Measurements from ENCODE around the gene LRP1B. TPM values are rescaled to one million over a fixed set of nuclear protein-coding genes. Genes with fewer than 3 reads are reported as not detected.

The LRP1B gene
- total RNA-seq, 1 experiment from 2014 or later = 0.21 TPM

DNA sequence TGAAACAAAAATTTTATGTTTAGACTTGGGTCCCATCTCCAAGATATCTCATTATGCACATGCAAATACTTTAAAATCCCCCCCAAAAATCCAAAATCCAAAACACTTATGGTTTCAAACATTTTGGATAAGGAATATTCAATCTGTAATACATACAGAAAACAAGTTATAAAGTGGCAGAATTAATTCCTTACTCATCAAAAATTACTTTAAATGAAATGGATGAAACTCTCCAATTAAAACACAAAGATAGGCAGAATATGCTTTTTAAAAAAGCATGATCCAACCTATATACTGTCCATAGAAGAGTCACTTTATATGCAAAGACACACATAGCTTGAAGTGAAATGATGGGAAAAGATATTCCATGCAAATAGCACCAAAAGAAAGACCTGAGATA, 744.6 kb downstream of the LRP1B start:
- TF ChIP-seq, protein P1, sequence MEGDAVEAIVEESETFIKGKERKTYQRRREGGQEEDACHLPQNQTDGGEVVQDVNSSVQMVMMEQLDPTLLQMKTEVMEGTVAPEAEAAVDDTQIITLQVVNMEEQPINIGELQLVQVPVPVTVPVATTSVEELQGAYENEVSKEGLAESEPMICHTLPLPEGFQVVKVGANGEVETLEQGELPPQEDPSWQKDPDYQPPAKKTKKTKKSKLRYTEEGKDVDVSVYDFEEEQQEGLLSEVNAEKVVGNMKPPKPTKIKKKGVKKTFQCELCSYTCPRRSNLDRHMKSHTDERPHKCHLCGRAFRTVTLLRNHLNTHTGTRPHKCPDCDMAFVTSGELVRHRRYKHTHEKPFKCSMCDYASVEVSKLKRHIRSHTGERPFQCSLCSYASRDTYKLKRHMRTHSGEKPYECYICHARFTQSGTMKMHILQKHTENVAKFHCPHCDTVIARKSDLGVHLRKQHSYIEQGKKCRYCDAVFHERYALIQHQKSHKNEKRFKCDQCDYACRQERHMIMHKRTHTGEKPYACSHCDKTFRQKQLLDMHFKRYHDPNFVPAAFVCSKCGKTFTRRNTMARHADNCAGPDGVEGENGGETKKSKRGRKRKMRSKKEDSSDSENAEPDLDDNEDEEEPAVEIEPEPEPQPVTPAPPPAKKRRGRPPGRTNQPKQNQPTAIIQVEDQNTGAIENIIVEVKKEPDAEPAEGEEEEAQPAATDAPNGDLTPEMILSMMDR (IDR thresholded peaks at IDR 0.05; ENCODE audit: unreplicated experiment) = no peak
- no peak overlapping the region for H3K4me3 Mint-ChIP-seq (ENCODE audit: low read depth, unreplicated experiment)
- no peaks in the 10 kb centered on the region for H3K27me3 Mint-ChIP-seq (ENCODE audit: unreplicated experiment)
- CTCF ChIA-PET = no interaction called here
- H3K9me3 Mint-ChIP-seq (ENCODE audit: low read depth, unreplicated experiment) = peaks cover 5% of the 10 kb centered on the region
- intact Hi-C loops (cut with micrococcal nuclease; ENCODE audit: unreplicated experiment) = no loop called here
- BruUV-seq (replicated peaks) = no TSS peak
- no peaks in the 10 kb centered on the region for H3K36me3 Mint-ChIP-seq (ENCODE audit: insufficient read depth, unreplicated experiment)
- no peak for DNase-seq
- peaks cover 21% of the 10 kb centered on the region for H3K4me1 Mint-ChIP-seq (ENCODE audit: low read depth, unreplicated experiment)
- H3K27ac Mint-ChIP-seq (ENCODE audit: unreplicated experiment) = no peak overlapping the region

DNA sequence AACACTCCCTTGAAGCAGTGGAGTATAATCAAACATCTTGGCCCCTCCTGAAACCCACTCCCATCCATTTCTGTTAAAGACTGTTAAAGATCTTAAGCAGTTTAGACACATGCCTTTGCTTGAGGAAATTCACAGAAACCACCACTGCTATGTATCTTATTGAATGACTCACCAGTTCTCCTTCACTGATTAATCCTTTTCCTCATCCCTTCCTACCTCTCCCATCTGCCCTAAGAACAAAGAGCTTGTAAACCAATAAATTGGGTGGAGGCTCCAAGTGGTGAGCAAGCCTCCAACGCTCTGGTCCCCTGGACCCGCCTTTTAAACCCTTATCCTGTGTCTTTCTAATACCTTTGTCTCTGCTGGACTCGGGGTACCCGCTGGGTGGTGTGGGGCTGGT, 746.1 kb downstream of the LRP1B start:
- Mint-ChIP-seq H3K27ac (ENCODE audit: unreplicated experiment) (no peak overlapping the region), H3K27me3 (ENCODE audit: unreplicated experiment) (no peaks in the 10 kb centered on the region), H3K36me3 (ENCODE audit: insufficient read depth, unreplicated experiment) (no peaks in the 10 kb centered on the region), H3K9me3 (ENCODE audit: low read depth, unreplicated experiment) (peaks cover 9% of the 10 kb centered on the region), H3K4me3 (ENCODE audit: low read depth, unreplicated experiment) (no peak overlapping the region), H3K4me1 (ENCODE audit: low read depth, unreplicated experiment) (peaks cover 11% of the 10 kb centered on the region)
- no peak for DNase-seq
- TF ChIP-seq, protein P1 (IDR thresholded peaks at IDR 0.05; ENCODE audit: unreplicated experiment) = no peak
- BruUV-seq (replicated peaks) = no TSS peak
- intact Hi-C loops (cut with micrococcal nuclease; ENCODE audit: unreplicated experiment) = no loop called here
- CTCF ChIA-PET = no interaction called here

DNA sequence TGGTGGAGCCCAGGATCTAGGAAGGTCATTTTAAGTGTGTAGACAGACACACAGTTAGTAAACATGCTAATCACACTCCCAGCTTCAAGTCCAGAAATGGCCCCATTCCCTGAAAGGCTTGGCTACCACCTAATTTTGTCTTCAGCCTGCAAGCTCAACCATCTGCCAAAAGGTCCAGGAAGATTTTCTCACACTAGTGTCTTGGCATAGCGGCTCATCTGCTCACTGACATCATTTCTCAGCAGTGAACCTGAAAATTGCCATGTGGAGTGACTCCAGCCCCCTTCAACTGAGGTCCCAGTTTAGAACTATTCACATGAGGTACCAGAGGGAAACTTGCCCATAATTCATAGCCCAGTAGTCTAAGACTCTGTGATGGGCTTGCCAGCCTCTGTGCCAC, 748.9 kb downstream of the LRP1B start:
- intact Hi-C loops (cut with micrococcal nuclease; ENCODE audit: unreplicated experiment) = no loop called here
- Mint-ChIP-seq H3K4me1 (ENCODE audit: low read depth, unreplicated experiment) (peaks cover 11% of the 10 kb centered on the region), H3K27ac (ENCODE audit: unreplicated experiment) (no peak overlapping the region), H3K27me3 (ENCODE audit: unreplicated experiment) (no peaks in the 10 kb centered on the region), H3K9me3 (ENCODE audit: low read depth, unreplicated experiment) (peaks cover 11% of the 10 kb centered on the region), H3K4me3 (ENCODE audit: low read depth, unreplicated experiment) (no peak overlapping the region), H3K36me3 (ENCODE audit: insufficient read depth, unreplicated experiment) (no peaks in the 10 kb centered on the region)
- TF ChIP-seq, protein P1 (IDR thresholded peaks at IDR 0.05; ENCODE audit: unreplicated experiment) = no peak
- no peak for DNase-seq
- CTCF ChIA-PET = no interaction called here
- BruUV-seq (replicated peaks) = no TSS peak

DNA sequence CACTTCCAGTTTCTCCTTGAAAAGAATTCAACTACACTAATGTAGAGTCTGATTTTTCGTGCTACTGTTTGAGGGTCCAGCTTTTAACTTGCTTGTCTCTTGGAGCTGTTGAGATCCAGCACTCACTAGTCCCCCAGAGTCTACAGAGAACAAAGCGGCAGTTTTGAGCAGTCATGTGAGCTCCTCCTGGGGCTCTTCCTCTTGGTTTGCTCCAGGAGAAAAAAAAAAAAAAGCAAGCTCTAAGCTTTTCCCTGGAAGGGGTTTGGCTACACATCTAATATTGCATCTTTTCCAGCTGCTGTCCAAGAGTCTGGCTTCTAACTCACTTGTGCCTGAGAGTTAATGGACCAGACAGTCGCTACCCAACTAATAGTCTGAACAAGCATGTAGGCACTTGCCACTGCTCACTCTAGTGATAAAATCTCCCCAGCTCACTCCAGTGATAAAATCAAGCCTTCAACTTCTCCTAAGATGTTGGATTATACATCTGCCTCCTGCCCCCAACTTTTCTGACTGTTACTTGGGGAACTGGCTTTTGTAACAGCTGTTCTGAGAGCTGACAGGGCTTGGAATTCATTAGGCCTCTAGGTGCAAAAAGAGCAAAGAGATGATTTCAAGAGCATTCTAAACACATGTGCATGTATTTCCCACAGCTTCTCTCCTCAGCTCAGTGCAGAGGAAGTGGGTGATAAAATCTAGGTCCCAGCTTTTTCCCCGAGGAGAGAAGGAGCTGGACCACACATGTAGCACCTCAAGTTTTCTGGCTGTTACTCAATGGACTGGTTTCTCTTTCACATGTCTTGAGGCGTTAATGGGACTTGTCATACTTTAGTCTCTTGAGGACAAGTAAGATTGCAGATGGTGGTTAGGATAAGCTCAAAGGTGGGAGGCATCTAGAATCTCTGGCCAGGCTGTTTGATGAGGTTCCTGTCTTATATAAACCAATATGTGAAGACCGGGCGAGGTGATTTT, 750.5 kb downstream of the LRP1B start:
- Mint-ChIP-seq H3K9me3 (ENCODE audit: low read depth, unreplicated experiment) (peaks cover 14% of the 10 kb centered on the region), H3K36me3 (ENCODE audit: insufficient read depth, unreplicated experiment) (no peaks in the 10 kb centered on the region), H3K4me3 (ENCODE audit: low read depth, unreplicated experiment) (no peak overlapping the region), H3K27ac (ENCODE audit: unreplicated experiment) (no peak overlapping the region), H3K4me1 (ENCODE audit: low read depth, unreplicated experiment) (peaks cover 11% of the 10 kb centered on the region), H3K27me3 (ENCODE audit: unreplicated experiment) (no peaks in the 10 kb centered on the region)
- CTCF ChIA-PET = interaction anchor here (0.5 to 0.6 kb wide), 2 partner anchors 410 to 742 kb away, joined by 3 read pairs; no protein-coding TSS in a partner anchor
- intact Hi-C loops (cut with micrococcal nuclease; ENCODE audit: unreplicated experiment) = no loop called here
- DNase-seq = no peak
- no TSS peak for BruUV-seq (replicated peaks)
- TF ChIP-seq, protein P1 (IDR thresholded peaks at IDR 0.05; ENCODE audit: unreplicated experiment) = no peak
